Peyer's patch (tissue), 4 donors: Measurements from ENCODE around the gene IL16. TPM values are rescaled to one million over a fixed set of nuclear protein-coding genes. Genes with fewer than 3 reads are reported as not detected.
"Not testable (repeated sequence)": the region's sequence is repeated elsewhere in the genome, so short reads cannot be mapped to it uniquely, and the experiment has no call there.

ENCODE experiments used
- DNase-seq, 3 donors: peaks; one replicate each; pipeline ENCODE4 v3.0.0-alpha.2; 2017 to 2019
- H3K27ac ChIP-seq, 4 donors: fragments of 200-600 bp; sonication (generic); one replicate each; pipeline ENCODE4 v1.5.1; 2016 to 2019
- H3K27me3 ChIP-seq, 2 donors: fragments of 200-600 bp; sonication (generic); one replicate each; pipeline ENCODE4 v1.5.1; 2019
- H3K36me3 ChIP-seq, 3 donors: fragments of 200-600 bp; sonication (generic); one replicate each; pipeline ENCODE4 v1.5.1; 2016 to 2019
- H3K4me1 ChIP-seq, 4 donors: fragments of 200-600 bp; sonication (generic); one replicate each; pipeline ENCODE4 v1.5.1; 2016 to 2019
- H3K4me3 ChIP-seq, 4 donors: fragments of 200-600 bp; sonication (generic); 1 replicate in 3 of 4; 2 replicates in 1 of 4; pipeline ENCODE4 v1.5.1; 2016 to 2019; ENCODE audit warnings: mild to moderate bottlenecking in 1 of 4
- H3K9me3 ChIP-seq, 4 donors: fragments of 200-600 bp; sonication (generic); one replicate each; pipeline ENCODE4 v1.5.1; 2016 to 2019; ENCODE audit warnings: mild to moderate bottlenecking in 1 of 4
- POLR2A ChIP-seq, 2 donors: fragments of 450-650 bp; IDR thresholded peaks; one replicate each; pipeline ENCODE4 v1.5.1; 2017; ENCODE audit warnings: antibody characterized with exemption in 2 of 2, mild to moderate bottlenecking in 2 of 2, moderate library complexity in 2 of 2
- total RNA-seq, 4 donors: library from RNA; depleted of rRNA; stranded (reverse); fragments of >200 nt; gene quantifications; one replicate each; pipeline ENCODE4 v1.1.0, GENCODE V29; 2016
- TF ChIP-seq, protein P1 (sequence below), 6 experiments: fragments of 450-650 bp in 4 of 6; fragments of 200-600 bp in 2 of 6; sonication (generic) in 1 of 6; IDR thresholded peaks; one replicate each; pipeline ENCODE4 v1.5.1; 2017 to 2019; ENCODE audit warnings: antibody characterized with exemption in 6 of 6, mild to moderate bottlenecking in 3 of 6, moderate library complexity in 1 of 6

The IL16 gene
- total RNA-seq, 4 donors from 2014 or later: 6.3 to 115 (median 11.6) TPM

GRCh38 chr15:81156324-81156723, 40.4 kb upstream of the IL16 start:
- H3K27me3 ChIP-seq: no peaks in the 10 kb centered on the region
- H3K4me3 ChIP-seq: no peak overlapping the region
- H3K9me3 ChIP-seq: no peaks in the 10 kb centered on the region
- DNase-seq: no peak
- peaks cover 0 to 7% (median 0%) of the 10 kb centered on the region in 4 donors for H3K4me1 ChIP-seq
- TF ChIP-seq, protein P1, sequence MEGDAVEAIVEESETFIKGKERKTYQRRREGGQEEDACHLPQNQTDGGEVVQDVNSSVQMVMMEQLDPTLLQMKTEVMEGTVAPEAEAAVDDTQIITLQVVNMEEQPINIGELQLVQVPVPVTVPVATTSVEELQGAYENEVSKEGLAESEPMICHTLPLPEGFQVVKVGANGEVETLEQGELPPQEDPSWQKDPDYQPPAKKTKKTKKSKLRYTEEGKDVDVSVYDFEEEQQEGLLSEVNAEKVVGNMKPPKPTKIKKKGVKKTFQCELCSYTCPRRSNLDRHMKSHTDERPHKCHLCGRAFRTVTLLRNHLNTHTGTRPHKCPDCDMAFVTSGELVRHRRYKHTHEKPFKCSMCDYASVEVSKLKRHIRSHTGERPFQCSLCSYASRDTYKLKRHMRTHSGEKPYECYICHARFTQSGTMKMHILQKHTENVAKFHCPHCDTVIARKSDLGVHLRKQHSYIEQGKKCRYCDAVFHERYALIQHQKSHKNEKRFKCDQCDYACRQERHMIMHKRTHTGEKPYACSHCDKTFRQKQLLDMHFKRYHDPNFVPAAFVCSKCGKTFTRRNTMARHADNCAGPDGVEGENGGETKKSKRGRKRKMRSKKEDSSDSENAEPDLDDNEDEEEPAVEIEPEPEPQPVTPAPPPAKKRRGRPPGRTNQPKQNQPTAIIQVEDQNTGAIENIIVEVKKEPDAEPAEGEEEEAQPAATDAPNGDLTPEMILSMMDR (IDR thresholded peaks at IDR 0.05): no peak
- TF ChIP-seq POLR2A (IDR thresholded peaks at IDR 0.05): no peak
- H3K27ac ChIP-seq: no peak overlapping the region
- H3K36me3 ChIP-seq: no peaks in the 10 kb centered on the region

DNA sequence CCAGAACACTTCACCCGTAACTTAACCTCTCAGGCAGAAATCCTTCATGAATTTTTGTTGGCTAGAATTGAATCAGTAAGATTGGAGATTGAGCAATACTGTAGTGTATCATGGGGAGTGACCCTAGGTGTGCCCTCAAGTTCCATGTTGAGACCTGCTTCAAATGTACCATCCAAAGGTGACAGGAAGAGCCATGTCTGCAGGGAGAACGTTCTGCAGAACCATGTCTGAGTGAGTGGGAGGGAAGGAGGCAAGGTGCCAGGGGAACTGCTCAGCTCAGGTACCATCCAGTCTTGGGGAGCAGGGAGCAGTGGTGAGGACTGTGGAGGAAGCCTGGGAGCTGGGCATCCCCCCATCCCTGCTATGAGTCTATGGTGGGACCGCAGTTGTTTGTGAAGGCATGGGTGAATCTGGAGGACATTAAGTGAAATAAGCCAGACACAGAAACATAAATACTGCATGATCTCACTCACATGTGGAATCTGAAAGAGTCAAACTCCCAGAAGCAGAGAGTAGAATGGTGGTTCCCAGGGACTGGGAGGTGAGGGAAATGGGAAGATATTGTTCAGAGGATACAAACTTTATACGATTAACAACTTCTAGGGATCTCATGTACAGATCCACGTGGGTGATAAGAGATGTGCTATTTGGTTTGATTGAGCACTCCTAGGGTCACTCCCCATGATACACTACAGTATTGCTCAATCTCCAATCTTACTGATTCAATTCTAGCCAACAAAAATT, 39.3 kb upstream of the IL16 start:
- DNase-seq: no peak
- no peaks in the 10 kb centered on the region for H3K36me3 ChIP-seq
- no peak overlapping the region for H3K27ac ChIP-seq

DNA sequence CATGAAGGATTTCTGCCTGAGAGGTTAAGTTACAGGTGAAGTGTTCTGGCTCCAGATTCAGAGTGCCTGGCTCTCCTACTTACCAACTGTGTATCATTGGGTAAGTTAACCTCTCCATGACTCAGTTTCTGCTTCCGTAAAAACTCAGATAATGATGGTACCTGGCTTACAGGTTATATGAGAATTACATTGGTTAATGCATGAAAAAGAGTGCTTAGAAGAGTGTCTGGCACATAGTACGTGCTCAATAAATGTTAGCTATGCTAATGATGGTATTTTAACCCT, 38.8 kb upstream of the IL16 start:
- no peaks in the 10 kb centered on the region for H3K9me3 ChIP-seq
- H3K36me3 ChIP-seq: no peaks in the 10 kb centered on the region
- H3K27ac ChIP-seq: no peak overlapping the region
- H3K4me3 ChIP-seq: no peak overlapping the region
- H3K4me1 ChIP-seq: peaks cover 0 to 7% (median 0%) of the 10 kb centered on the region in 4 donors
- no peaks in the 10 kb centered on the region for H3K27me3 ChIP-seq
- DNase-seq: no peak
- TF ChIP-seq, protein P1 (IDR thresholded peaks at IDR 0.05): no peak
- no peak for TF ChIP-seq POLR2A (IDR thresholded peaks at IDR 0.05)

More for the DNA sequence above, 39.3 kb upstream of the IL16 start:
- no peak overlapping the region for H3K4me3 ChIP-seq
- no peaks in the 10 kb centered on the region for H3K27me3 ChIP-seq
- H3K4me1 ChIP-seq: peaks cover 0 to 7% (median 0%) of the 10 kb centered on the region in 4 donors
- H3K9me3 ChIP-seq: no peaks in the 10 kb centered on the region
- TF ChIP-seq, protein P1 (IDR thresholded peaks at IDR 0.05): no peak
- TF ChIP-seq POLR2A (IDR thresholded peaks at IDR 0.05): no peak

DNA sequence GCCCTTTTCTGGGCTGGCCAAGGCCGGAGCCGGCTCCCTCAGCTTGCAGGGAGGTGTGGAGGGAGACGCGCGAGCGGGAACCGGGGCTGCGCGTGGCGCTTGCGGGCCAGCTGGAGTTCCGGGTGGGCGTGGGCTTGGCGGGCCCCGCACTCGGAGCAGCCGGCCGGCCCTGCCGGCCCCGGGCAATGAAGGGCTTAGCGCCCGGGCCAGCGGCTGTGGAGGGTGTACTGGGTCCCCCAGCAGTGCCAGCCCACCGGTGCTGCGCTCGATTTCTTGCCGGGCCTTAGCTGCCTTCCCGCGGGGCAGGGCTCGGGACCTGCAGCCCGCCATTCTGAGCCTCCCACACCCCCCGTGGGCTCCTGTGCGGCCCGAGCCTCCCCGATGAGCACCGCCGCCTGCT, 38.1 kb upstream of the IL16 start:
- H3K27me3 ChIP-seq, H3K36me3 ChIP-seq, H3K27ac ChIP-seq, H3K4me1 ChIP-seq, H3K4me3 ChIP-seq, DNase-seq, H3K9me3 ChIP-seq: not testable (repeated sequence)

DNA sequence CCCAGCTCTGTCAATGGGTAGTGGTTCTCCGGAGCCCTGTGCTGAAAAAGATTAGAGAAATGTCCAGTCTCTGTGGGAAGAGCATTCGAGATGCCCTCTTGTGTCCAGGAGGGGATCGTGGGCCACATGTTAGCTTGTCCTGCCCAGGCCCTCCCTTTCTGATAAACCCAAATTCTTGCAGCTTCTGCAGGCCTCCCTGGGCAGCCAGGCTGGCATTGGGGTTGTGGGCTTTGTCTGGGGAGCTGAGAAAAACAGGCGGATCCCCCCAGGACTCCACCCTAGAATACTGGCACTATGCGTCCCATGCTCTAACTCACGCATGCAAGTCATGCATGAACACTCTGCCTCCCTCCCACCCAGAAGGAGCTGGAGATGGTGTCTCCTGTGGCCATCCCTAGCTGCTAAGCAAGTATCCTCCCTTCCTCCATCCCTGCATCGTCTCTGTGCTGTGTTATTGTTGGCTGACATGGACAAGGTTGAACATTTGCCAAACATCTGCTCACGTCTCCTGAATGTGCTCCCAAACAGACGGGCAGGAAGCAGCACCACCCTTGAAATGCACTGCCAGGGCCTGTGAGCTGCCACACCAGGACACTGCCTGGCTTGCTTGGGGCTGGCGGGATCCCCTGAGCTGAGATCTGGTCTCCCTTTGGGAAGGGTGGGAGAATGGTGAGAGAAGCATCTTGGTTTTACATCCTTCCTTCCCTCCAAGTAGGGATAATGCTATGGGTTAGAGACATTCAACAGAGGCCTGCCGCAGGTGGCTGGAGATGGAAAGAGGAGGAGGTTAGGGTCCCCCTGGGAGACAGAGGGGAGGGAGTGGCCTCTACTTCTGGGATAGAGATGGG, 36.1 kb upstream of the IL16 start:
- Histone ChIP-seq H3K4me3 (no peak overlapping the region), H3K36me3 (no peaks in the 10 kb centered on the region), H3K4me1 (peaks cover 0 to 7% (median 0%) of the 10 kb centered on the region in 4 donors), H3K27me3 (no peaks in the 10 kb centered on the region), H3K9me3 (no peaks in the 10 kb centered on the region), H3K27ac (no peak overlapping the region)
- no peak for TF ChIP-seq POLR2A (IDR thresholded peaks at IDR 0.05)
- TF ChIP-seq, protein P1 (IDR thresholded peaks at IDR 0.05): no peak
- DNase-seq: no peak

DNA sequence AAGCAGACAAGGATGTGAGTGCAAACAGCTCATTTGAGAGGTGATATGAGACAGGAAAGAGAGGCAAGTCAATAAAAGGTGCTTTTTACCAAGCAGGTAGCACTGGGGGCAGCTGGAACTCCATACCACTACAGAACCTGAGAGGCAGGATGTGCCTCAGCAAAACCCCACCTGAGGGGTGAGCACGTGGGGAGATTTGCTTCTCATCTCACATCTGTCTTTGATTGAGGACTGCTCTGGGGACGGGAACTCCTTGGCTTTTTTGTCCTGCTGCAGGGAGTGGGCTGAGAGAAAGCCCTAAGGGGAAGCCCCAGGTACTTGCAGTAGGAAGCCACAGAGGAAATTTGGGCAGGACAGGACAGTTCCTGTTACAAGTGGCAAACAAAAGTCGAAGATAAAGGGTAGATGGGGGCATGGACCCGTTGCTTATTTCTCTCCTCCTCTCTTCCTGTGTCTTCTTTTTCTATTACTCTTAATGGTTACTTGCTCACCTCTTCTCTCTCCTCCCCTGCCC, 35.5 kb upstream of the IL16 start:
- H3K9me3 ChIP-seq: no peaks in the 10 kb centered on the region
- no peak overlapping the region for H3K4me3 ChIP-seq
- peaks cover 0 to 7% (median 0%) of the 10 kb centered on the region in 4 donors for H3K4me1 ChIP-seq
- H3K36me3 ChIP-seq: no peaks in the 10 kb centered on the region
- TF ChIP-seq, protein P1 (IDR thresholded peaks at IDR 0.05): no peak
- no peak for TF ChIP-seq POLR2A (IDR thresholded peaks at IDR 0.05)
- H3K27me3 ChIP-seq: no peaks in the 10 kb centered on the region
- no peak for DNase-seq
- no peak overlapping the region for H3K27ac ChIP-seq
